Measurements from ENCODE around the gene REN.

REN gene

GRCh38 chr1:204152310-204153044 is 13.7 kb downstream of the REN start:
- DNase-seq (ENCODE audit: low read depth), result no peak

GRCh38 chr1:204151552-204152309 is 14.4 kb downstream of the REN start, which contains the start of gene ETNK2:
Gene ETNK2 (minus strand): TSS chr1:204152044. CDS start chr1:204151852, 192 bp downstream.
- peak; percentile 30 for DNase-seq (ENCODE audit: low read depth)

- no peak for DNase-seq (ENCODE audit: low read depth)
Measured at GRCh38 chr1:204150702-204151551, 15.2 kb downstream of the REN start.

GRCh38 chr1:204149635-204150565 is 16.2 kb downstream of the REN start:
- no peak for DNase-seq (ENCODE audit: low read depth)

GRCh38 chr1:204149107-204149506 is 17.0 kb downstream of the REN start:
- DNase-seq (ENCODE audit: low read depth), result no peak

- DNase-seq (ENCODE audit: low read depth), result no peak
Measured at GRCh38 chr1:204147406-204148383, 18.4 kb downstream of the REN start.

GRCh38 chr1:204146965-204147364 is 19.2 kb downstream of the REN start:
- no peak for DNase-seq (ENCODE audit: low read depth)

GRCh38 chr1:204146309-204146708 is 19.8 kb downstream of the REN start:
- no peak for DNase-seq (ENCODE audit: low read depth)

GRCh38 chr1:204145033-204145504 is 21.1 kb downstream of the REN start:
- no peak for DNase-seq (ENCODE audit: low read depth)

- DNase-seq (ENCODE audit: low read depth), result no peak
Measured at GRCh38 chr1:204143276-204144041, 22.7 kb downstream of the REN start.

GRCh38 chr1:204142032-204142974 is 23.8 kb downstream of the REN start:
- DNase-seq (ENCODE audit: low read depth), result no peak

- no peak for DNase-seq (ENCODE audit: low read depth)
Measured at GRCh38 chr1:204141131-204141530, 25.0 kb downstream of the REN start.

- DNase-seq (ENCODE audit: low read depth), result no peak
Measured at GRCh38 chr1:204139952-204140351, 26.2 kb downstream of the REN start.

- no peak for DNase-seq (ENCODE audit: low read depth)
Measured at GRCh38 chr1:204139088-204139487, 27.0 kb downstream of the REN start.

GRCh38 chr1:204136814-204137213 is 29.3 kb downstream of the REN start:
- DNase-seq (ENCODE audit: low read depth), result no peak

- DNase-seq (ENCODE audit: low read depth), result no peak
Measured at GRCh38 chr1:204134103-204134502, 32.0 kb downstream of the REN start.

- DNase-seq (ENCODE audit: low read depth), result no peak
Measured at GRCh38 chr1:204132718-204133117, 33.4 kb downstream of the REN start.

GRCh38 chr1:204131978-204132377 is 34.2 kb downstream of the REN start:
- no peak for DNase-seq (ENCODE audit: low read depth)

Measured in activated T-cell treated with anti-CD3 and anti-CD28 coated beads for 24 hours (primary cell).